ENCODE results near the gene GNAT1.

- TF ChIP-seq CTCF (IDR thresholded peaks at IDR 0.05) (no peak), EP300 (IDR thresholded peaks at IDR 0.05) (no peak), POLR2A (IDR thresholded peaks at IDR 0.05) (no peak)
Measured at GRCh38 chr3:50242851-50243542, 51.6 kb downstream of the GNAT1 start.

All from ovary (tissue), 3 donors.